Heart left ventricle (tissue), 16 donors: Measurements from ENCODE around the gene GNL3. TPM values are rescaled to one million over a fixed set of nuclear protein-coding genes. Genes with fewer than 3 reads are reported as not detected.

Source experiments
- ATAC-seq, 4 donors: fragments of 200-7000 bp; cut with Tn5 transposase; one replicate each; pipeline ENCODE4 v1.9.1; 2020 to 2022; ENCODE audit warnings: moderate library complexity in 4 of 4, mild to moderate bottlenecking in 3 of 4, moderate number of reproducible peaks in 1 of 4
- DNase-seq, 5 donors: peaks; one replicate each; pipeline ENCODE4 v3.0.0-alpha.2; 2020
- H3K27ac ChIP-seq, 12 donors: fragments of 200-600 bp; sonication (generic) in 4 of 12; one replicate each; pipeline versions ENCODE4 v1.5.0 to v1.8.0; 2016 to 2022; ENCODE audit warnings: mild to moderate bottlenecking in 2 of 12
- H3K27me3 ChIP-seq, 9 donors: fragments of 200-600 bp; sonication (generic) in 2 of 9; one replicate each; pipeline versions ENCODE4 v1.5.1 to v1.8.0; 2016 to 2022; ENCODE audit warnings: mild to moderate bottlenecking in 3 of 9
- H3K36me3 ChIP-seq, 9 donors: fragments of 200-600 bp; sonication (generic) in 2 of 9; one replicate each; pipeline versions ENCODE4 v1.5.0 to v1.8.0; 2018 to 2022; ENCODE audit warnings: mild to moderate bottlenecking in 2 of 9
- H3K4me1 ChIP-seq, 12 donors: fragments of 200-600 bp; sonication (generic) in 4 of 12; one replicate each; pipeline versions ENCODE4 v1.5.0 to v1.8.0; 2016 to 2022; ENCODE audit warnings: mild to moderate bottlenecking in 3 of 12
- H3K4me3 ChIP-seq, 12 donors: fragments of 200-600 bp; sonication (generic) in 4 of 12; one replicate each; pipeline versions ENCODE4 v1.5.0 to v1.8.0; 2017 to 2022; ENCODE audit warnings: mild to moderate bottlenecking in 9 of 12, moderate library complexity in 4 of 12
- H3K9me3 ChIP-seq, 12 donors: fragments of 200-600 bp; sonication (generic) in 4 of 12; one replicate each; pipeline versions ENCODE4 v1.5.0 to v1.8.0; 2016 to 2022; ENCODE audit warnings: mild to moderate bottlenecking in 1 of 12
- CTCF ChIP-seq, 12 donors: fragments of 200-600 bp; sonication (generic) in 4 of 12; IDR thresholded peaks; one replicate each; pipeline versions ENCODE4 v1.5.0 to v1.8.0; 2018 to 2022; ENCODE audit warnings: antibody characterized with exemption in 12 of 12, mild to moderate bottlenecking in 5 of 12
- POLR2A ChIP-seq, 2 donors: fragments of 450-650 bp; IDR thresholded peaks; one replicate each; pipeline ENCODE4 v1.6.1; 2017; ENCODE audit warnings: antibody characterized with exemption in 2 of 2, mild to moderate bottlenecking in 2 of 2, moderate library complexity in 2 of 2
- WGBS, 4 donors: extraction: QIAGEN DNeasy Blood & Tissue Kit in 2 of 4; methylation state at CpG; one replicate each; pipeline versions ENCODE4 v1.1.5 to v1.1.7; 2013 to 2018; 5-methylcytosine and 5-hydroxymethylcytosine counted together
- intact Hi-C, 10 donors: fragments of 100-400 bp; cut with DNase I; formaldehyde crosslinking; loops; one replicate each; pipeline versions ENCODE4 v1.11.1 to v1.14.2; 2022
- polyA plus RNA-seq, 2 donors: library from polyadenylated mRNA; stranded (reverse); fragments of 200-250 nt; gene quantifications; one replicate each; pipeline ENCODE4 v1.2.3, GENCODE V29; 2013
- total RNA-seq, 9 donors: library from RNA; depleted of rRNA in 2 of 9; stranded (reverse); fragments of >200 nt in 2 of 9; fragmentation: NEBNext Ultra II Directional in 3 of 9; extraction: Animal tissue kit (Norgen Biotek cat#: 25700) in 3 of 9; gene quantifications; one replicate each; pipeline versions ENCODE4 v1.1.0 to v1.2.4, GENCODE V29; 2016 to 2023
- donor health status: ischemic (EF 13 %, LVEDD 7.1; RV severe dilation, severe dysfunction).
- donor health status: healthy with polysubstance abuse.
- donor health status: DM: no; HTN: yes; CAD: no.
- donor health status: DM: no; HTN: no; CAD: no.
- donor health status: ischemic (EF 25% LVEDD 6.9; RV normal size, moderate dysfunction).
- donor health status: ischemic (EF 25% LVEDD 5.7; RV mildly dilated, moderate dysfunction).
- donor health status: healthy.
- donor health status: DM: yes; HTN: yes; CAD: no.
- donor health status: ischemic (EF 35%, LVEDD 5.7; RV mildly dilated, moderate dysfunction).
- donor health status: nonischemic (EF 11% LVEDD 7.7; RV severe dilation, severe dysfunction).
- donor health status: DM: yes; HTN: yes; CAD: no.
- donor health status: PGD.
- donor health status: ischemic (EF 29% LVEDD 5.4; RV normal size, mild dysfunction).
- donor health status: nonischemic (EF 23%, LVEDD 6.1; RV moderate dilation, normal function).

Gene GNL3
- total and polyA plus RNA-seq, 11 donors, result 23.6 to 85.3 (median 29.4) TPM

DNA sequence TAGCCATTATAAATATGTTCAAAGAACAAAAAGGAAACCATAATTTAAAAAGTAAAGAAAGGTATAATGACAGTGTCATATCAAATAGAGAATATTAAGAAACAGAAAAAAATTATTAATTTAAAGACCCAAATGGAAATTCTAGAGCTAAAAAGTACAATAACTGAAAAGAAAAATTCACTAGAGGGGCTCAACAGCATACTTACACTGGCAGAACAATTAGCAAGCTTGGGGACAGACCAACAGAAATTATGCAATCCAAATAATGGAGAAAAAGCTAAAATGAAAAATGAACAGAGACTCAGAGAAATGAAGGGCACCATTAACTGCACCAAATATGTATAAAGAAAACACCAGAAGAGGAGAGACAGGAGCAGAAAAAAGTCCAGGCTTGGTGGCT is 33.8 kb downstream of the GNL3 start:
- Histone ChIP-seq H3K9me3 (peaks cover 0 to 13% (median 0%) of the 10 kb centered on the region in 12 donors), H3K27me3 (no peaks in the 10 kb centered on the region), H3K36me3 (peaks cover 0 to 28% (median 6%) of the 10 kb centered on the region in 9 donors), H3K4me3 (no peak overlapping the region), H3K4me1 (peaks cover 0 to 19% (median 0%) of the 10 kb centered on the region in 12 donors), H3K27ac (no peak overlapping the region)
- intact Hi-C loops, result no loop called here
- ATAC-seq, result no peak
- DNase-seq, result no peak
- TF ChIP-seq CTCF (IDR thresholded peaks at IDR 0.05), result no peak
- no peak for TF ChIP-seq POLR2A (IDR thresholded peaks at IDR 0.05)

- DNase-seq (no peak), ATAC-seq (peak in 2 of 4 donors; percentile 20 to 42)
- peaks cover 0 to 13% (median 0%) of the 10 kb centered on the region in 12 donors for H3K9me3 ChIP-seq
- WGBS, 4 donors, result 83 to 93% (median 89%) methylated on average over 6 of the region's 6 CpGs
- intact Hi-C loops, result no loop called here
- H3K4me3 ChIP-seq, result no peak overlapping the region
- H3K36me3 ChIP-seq, result peaks cover 0 to 28% (median 6%) of the 10 kb centered on the region in 9 donors
- peak overlapping the region in 1 of 12 donors; percentile 42 for H3K27ac ChIP-seq
- peaks cover 0 to 19% (median 0%) of the 10 kb centered on the region in 12 donors for H3K4me1 ChIP-seq
- no peaks in the 10 kb centered on the region for H3K27me3 ChIP-seq
- TF ChIP-seq POLR2A (IDR thresholded peaks at IDR 0.05) (no peak), CTCF (IDR thresholded peaks at IDR 0.05) (no peak)
Measured at GRCh38 chr3:52721002-52721729, 35.3 kb downstream of the GNL3 start.

DNA sequence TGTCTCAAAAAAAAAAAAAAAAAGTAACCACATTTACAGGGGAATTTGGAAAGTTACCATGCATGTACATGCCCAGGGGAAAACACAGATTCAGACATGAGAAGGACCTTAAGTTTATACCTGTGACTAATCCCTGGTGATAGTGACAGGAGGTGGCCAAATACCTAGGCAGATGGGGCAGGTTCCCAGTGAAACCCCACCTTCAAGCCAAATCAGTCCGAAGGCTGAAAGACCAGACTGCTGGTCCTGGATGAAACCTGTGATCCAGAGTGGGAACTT is 35.8 kb downstream of the GNL3 start:
- intact Hi-C loops, result no loop called here
- Histone ChIP-seq H3K9me3 (peaks cover 0 to 13% (median 0%) of the 10 kb centered on the region in 12 donors), H3K27me3 (no peaks in the 10 kb centered on the region), H3K4me1 (peaks cover 0 to 19% (median 0%) of the 10 kb centered on the region in 12 donors), H3K27ac (no peak overlapping the region), H3K4me3 (no peak overlapping the region), H3K36me3 (peaks cover 0 to 28% (median 6%) of the 10 kb centered on the region in 9 donors)
- WGBS, 4 donors, result 93 to 97% (median 95%) methylated on average over 1 of the region's 1 CpG
- TF ChIP-seq POLR2A (IDR thresholded peaks at IDR 0.05) (no peak), CTCF (IDR thresholded peaks at IDR 0.05) (no peak)
- ATAC-seq (no peak), DNase-seq (no peak)

DNA sequence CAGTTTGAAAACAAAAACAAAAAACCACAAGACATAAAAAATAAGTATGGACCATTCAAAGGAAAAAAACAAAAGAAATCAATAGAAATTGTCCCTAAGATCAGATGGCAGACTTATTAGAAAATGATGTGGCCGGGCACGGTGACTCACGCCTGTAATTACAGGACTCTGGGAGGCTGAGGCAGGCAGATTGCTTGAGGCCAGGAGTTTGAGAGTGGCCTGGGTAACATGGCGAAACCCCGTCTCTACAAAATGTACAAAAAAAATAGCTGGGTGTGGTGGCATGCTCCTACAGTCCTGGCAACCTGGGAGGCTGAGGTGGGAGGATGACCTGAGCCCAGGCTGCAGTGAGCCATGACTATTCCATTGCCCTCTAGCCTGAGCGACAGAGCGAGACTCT is 36.7 kb downstream of the GNL3 start:
- Histone ChIP-seq H3K9me3 (peaks cover 0 to 13% (median 0%) of the 10 kb centered on the region in 12 donors), H3K36me3 (peaks cover 0 to 28% (median 6%) of the 10 kb centered on the region in 9 donors), H3K4me3 (no peak overlapping the region), H3K4me1 (peaks cover 0 to 19% (median 0%) of the 10 kb centered on the region in 12 donors), H3K27me3 (no peaks in the 10 kb centered on the region), H3K27ac (no peak overlapping the region)
- intact Hi-C loops, result no loop called here
- 93 to 98% (median 97%) methylated on average over 7 of the region's 7 CpGs for WGBS, 4 donors
- TF ChIP-seq POLR2A (IDR thresholded peaks at IDR 0.05), result no peak
- TF ChIP-seq CTCF (IDR thresholded peaks at IDR 0.05), result no peak
- ATAC-seq (no peak), DNase-seq (no peak)
